Lower lobe of right lung (tissue), 2 donors: Measurements from ENCODE around the gene GNG10. TPM values are rescaled to one million over a fixed set of nuclear protein-coding genes. Genes with fewer than 3 reads are reported as not detected.
"Not testable (repeated sequence)": the region's sequence is repeated elsewhere in the genome, so short reads cannot be mapped to it uniquely, and the experiment has no call there.

ENCODE experiments used
- ATAC-seq, 2 donors: fragments of 200-7000 bp; cut with Tn5 transposase; one replicate each; pipeline ENCODE4 v1.9.1; 2020 to 2022; ENCODE audit warnings: mild to moderate bottlenecking in 2 of 2, moderate library complexity in 2 of 2
- DNase-seq: peaks from one replicate; pipeline ENCODE4 v3.0.0-alpha.2; 2020
- H3K27ac ChIP-seq: fragments of 200-600 bp; one replicate; pipeline ENCODE4 v1.8.0; 2022
- H3K27me3 ChIP-seq: fragments of 200-600 bp; one replicate; pipeline ENCODE4 v1.8.0; 2022; ENCODE audit warnings: low read depth
- H3K36me3 ChIP-seq: fragments of 200-600 bp; one replicate; pipeline ENCODE4 v1.8.0; 2022; ENCODE audit warnings: mild to moderate bottlenecking
- H3K4me1 ChIP-seq: fragments of 200-600 bp; one replicate; pipeline ENCODE4 v1.8.0; 2022
- H3K4me3 ChIP-seq: fragments of 200-600 bp; one replicate; pipeline ENCODE4 v1.8.0; 2022; ENCODE audit warnings: mild to moderate bottlenecking
- H3K9me3 ChIP-seq: fragments of 200-600 bp; one replicate; pipeline ENCODE4 v1.8.0; 2022
- CTCF ChIP-seq: fragments of 200-600 bp; IDR thresholded peaks from one replicate; pipeline ENCODE4 v1.8.0; 2022; ENCODE audit warnings: antibody characterized with exemption, mild to moderate bottlenecking
- intact Hi-C: fragments of 100-400 bp; cut with DNase I; formaldehyde crosslinking; loops from one replicate; pipeline ENCODE4 v1.11.0; 2022
- total RNA-seq: library from RNA; stranded (reverse); fragmentation: NEBNext Ultra II Directional; extraction: Animal tissue kit (Norgen Biotek cat#: 25700); gene quantifications from one replicate; pipeline ENCODE4 v1.2.1, GENCODE V29; 2021
- donor health status: DM: no; HTN: yes; CAD: no; lungs with severe emphysema.

The GNG10 gene
- total RNA-seq, 1 donor from 2014 or later = 50.0 TPM

GRCh38 chr9:111668026-111668573, 6.7 kb downstream of the GNG10 start:
- Histone ChIP-seq H3K36me3 (peaks cover 43% of the 10 kb centered on the region), H3K4me1 (peaks cover 11% of the 10 kb centered on the region), H3K9me3 (no peaks in the 10 kb centered on the region), H3K27ac (no peak overlapping the region), H3K27me3 (no peaks in the 10 kb centered on the region), H3K4me3 (no peak overlapping the region)
- intact Hi-C loops = no loop called here
- ATAC-seq = no peak
- TF ChIP-seq CTCF = no peak
- DNase-seq = no peak

- intact Hi-C loops, ATAC-seq, H3K9me3 ChIP-seq: not testable (repeated sequence)
Observed at GRCh38 chr9:111668601-111669000, 7.2 kb downstream of the GNG10 start.

GRCh38 chr9:111674319-111674718, 12.9 kb downstream of the GNG10 start:
- intact Hi-C loops = no loop called here
- Histone ChIP-seq H3K4me3 (no peak overlapping the region), H3K4me1 (no peaks in the 10 kb centered on the region), H3K9me3 (no peaks in the 10 kb centered on the region), H3K27me3 (no peaks in the 10 kb centered on the region), H3K36me3 (peaks cover 23% of the 10 kb centered on the region), H3K27ac (no peak overlapping the region)
- ATAC-seq (no peak), DNase-seq (no peak)
- no peak for TF ChIP-seq CTCF

More at GRCh38 chr9:111668601-111669000, 7.2 kb downstream of the GNG10 start:
- H3K4me3 ChIP-seq, DNase-seq, H3K27ac ChIP-seq, H3K4me1 ChIP-seq, H3K27me3 ChIP-seq: not testable (repeated sequence)
- peaks cover 43% of the 10 kb centered on the region for H3K36me3 ChIP-seq

GRCh38 chr9:111676116-111676515, 14.7 kb downstream of the GNG10 start:
- peaks cover 11% of the 10 kb centered on the region for H3K36me3 ChIP-seq
- ATAC-seq = no peak
- H3K27ac ChIP-seq = no peak overlapping the region
- no peaks in the 10 kb centered on the region for H3K27me3 ChIP-seq
- no peaks in the 10 kb centered on the region for H3K9me3 ChIP-seq
- intact Hi-C loops = no loop called here
- H3K4me1 ChIP-seq = no peaks in the 10 kb centered on the region
- DNase-seq = no peak
- H3K4me3 ChIP-seq = no peak overlapping the region
- no peak for TF ChIP-seq CTCF

GRCh38 chr9:111678293-111678692, 16.9 kb downstream of the GNG10 start:
- H3K27ac ChIP-seq = no peak overlapping the region
- H3K36me3 ChIP-seq = peaks cover 8% of the 10 kb centered on the region
- no peak overlapping the region for H3K4me3 ChIP-seq
- H3K4me1 ChIP-seq = no peaks in the 10 kb centered on the region
- intact Hi-C loops = no loop called here
- DNase-seq (no peak), ATAC-seq (no peak)
- H3K9me3 ChIP-seq = no peaks in the 10 kb centered on the region
- H3K27me3 ChIP-seq = no peaks in the 10 kb centered on the region
- no peak for TF ChIP-seq CTCF

- no peak for TF ChIP-seq CTCF
- Histone ChIP-seq H3K9me3 (no peaks in the 10 kb centered on the region), H3K27ac (no peak overlapping the region), H3K27me3 (no peaks in the 10 kb centered on the region), H3K36me3 (peaks cover 8% of the 10 kb centered on the region), H3K4me1 (no peaks in the 10 kb centered on the region), H3K4me3 (no peak overlapping the region)
- DNase-seq (no peak), ATAC-seq (no peak)
- intact Hi-C loops = no loop called here
Observed at GRCh38 chr9:111679199-111679598, 17.8 kb downstream of the GNG10 start.
